GM12864 (cell line): Measurements from ENCODE around the gene RAI2.

ENCODE experiments used
- DNase-seq: peaks from one replicate; pipeline ENCODE4 v3.0.0-alpha.2; 2011; ENCODE audit warnings: low read depth
- H3K4me3 ChIP-seq: 2 replicates; pipeline ENCODE4 v1.5.1; 2011; ENCODE audit warnings: mild to moderate bottlenecking, low read depth, low read length, control low read depth
- CTCF ChIP-seq: IDR thresholded peaks from 2 replicates; pipeline ENCODE4 v1.5.1; 2011; ENCODE audit warnings: low read depth, mild to moderate bottlenecking, moderate library complexity, low read length, control low read depth, inconsistent platforms; ENCODE audit errors: missing control alignments

The RAI2 gene

GRCh38 chrX:17830211-17830610, 30.9 kb downstream of the RAI2 start:
- H3K4me3 ChIP-seq, result no peak overlapping the region
- no peak for TF ChIP-seq CTCF
- no peak for DNase-seq

- no peak overlapping the region for H3K4me3 ChIP-seq
- DNase-seq, result no peak
- TF ChIP-seq CTCF, result no peak
These were observed 31.5 kb downstream of the RAI2 start for GRCh38 chrX:17829566-17829965.

GRCh38 chrX:17828171-17828570, 32.9 kb downstream of the RAI2 start:
- DNase-seq, result no peak
- no peak for TF ChIP-seq CTCF
- no peak overlapping the region for H3K4me3 ChIP-seq

GRCh38 chrX:17826609-17827496, 34.2 kb downstream of the RAI2 start:
- TF ChIP-seq CTCF, result no peak
- no peak overlapping the region for H3K4me3 ChIP-seq
- no peak for DNase-seq

- TF ChIP-seq CTCF, result no peak
- H3K4me3 ChIP-seq, result no peak overlapping the region
- no peak for DNase-seq
These were observed 36.1 kb downstream of the RAI2 start for GRCh38 chrX:17824980-17825379.

- no peak for DNase-seq
- no peak for TF ChIP-seq CTCF
- H3K4me3 ChIP-seq, result no peak overlapping the region
These were observed 38.7 kb downstream of the RAI2 start for GRCh38 chrX:17822351-17822750.

GRCh38 chrX:17820100-17820499, 41.0 kb downstream of the RAI2 start:
- DNase-seq, result no peak
- H3K4me3 ChIP-seq, result no peak overlapping the region
- TF ChIP-seq CTCF, result no peak
